HEK293 (cell line): ENCODE data around the gene MC2R.

Experiments
- HOXA7 ChIP-seq: sonication (generic); formaldehyde crosslinking; IDR thresholded peaks from 2 replicates; pipeline ENCODE4 v1.8.1; 2022; ENCODE audit warnings: missing genetic modification reagents, borderline replicate concordance
- MYNN ChIP-seq: fragments of 450-650 bp; formaldehyde crosslinking; IDR thresholded peaks from 2 replicates; pipeline ENCODE4 v1.5.1; 2016; ENCODE audit warnings: missing biosample characterization, missing genetic modification characterization, borderline replicate concordance
- TRIM28 ChIP-seq: IDR thresholded peaks from 2 replicates; pipeline ENCODE4 v1.6.1; 2011; ENCODE audit warnings: low read length, control low read depth, borderline replicate concordance
- YY1 ChIP-seq: fragments of 450-650 bp; formaldehyde crosslinking; IDR thresholded peaks from 2 replicates; pipeline ENCODE4 v1.5.1; 2018; ENCODE audit warnings: missing biosample characterization, missing genetic modification characterization
- YY2 ChIP-seq: fragments of 450-650 bp; formaldehyde crosslinking; IDR thresholded peaks from 2 replicates; pipeline ENCODE4 v1.5.1; 2016; ENCODE audit warnings: missing biosample characterization, missing genetic modification characterization
- ZBTB17 ChIP-seq: fragments of 450-650 bp; formaldehyde crosslinking; IDR thresholded peaks from 2 replicates; pipeline ENCODE4 v1.5.1; 2016; ENCODE audit warnings: missing biosample characterization, missing genetic modification characterization
- ZNF121 ChIP-seq: fragments of 450-650 bp; formaldehyde crosslinking; IDR thresholded peaks from 2 replicates; pipeline ENCODE4 v1.5.1; 2016; ENCODE audit warnings: missing biosample characterization, missing genetic modification characterization
- ZNF501 ChIP-seq: fragments of 450-650 bp; formaldehyde crosslinking; IDR thresholded peaks from 2 replicates; pipeline ENCODE4 v1.5.1; 2016; ENCODE audit warnings: missing biosample characterization, missing genetic modification characterization
- ZNF561 ChIP-seq: fragments of 450-650 bp; IDR thresholded peaks from 2 replicates; pipeline ENCODE4 v1.5.1; 2018; ENCODE audit warnings: missing biosample characterization, missing genetic modification characterization, borderline replicate concordance
- ZNF664 ChIP-seq: fragments of 450-650 bp; formaldehyde crosslinking; IDR thresholded peaks from 2 replicates; pipeline ENCODE4 v1.5.1; 2016; ENCODE audit warnings: missing biosample characterization, missing genetic modification characterization
- ZNF768 ChIP-seq: fragments of 450-650 bp; formaldehyde crosslinking; IDR thresholded peaks from 2 replicates; pipeline ENCODE4 v1.5.1; 2018; ENCODE audit warnings: missing biosample characterization, mild to moderate bottlenecking, missing genetic modification characterization
- TF ChIP-seq, protein P1 (sequence below): fragments of 450-650 bp; formaldehyde crosslinking; IDR thresholded peaks from 2 replicates; pipeline ENCODE4 v1.5.1; 2016; ENCODE audit warnings: missing biosample characterization, missing genetic modification characterization
- TF ChIP-seq, protein P2 (sequence below): fragments of 450-650 bp; formaldehyde crosslinking; IDR thresholded peaks from 2 replicates; pipeline ENCODE4 v1.5.1; 2017; ENCODE audit warnings: missing biosample characterization, missing genetic modification characterization
- TF ChIP-seq, protein P3 (sequence below): fragments of 450-650 bp; formaldehyde crosslinking; IDR thresholded peaks from 2 replicates; pipeline ENCODE4 v1.5.1; 2016; ENCODE audit warnings: missing biosample characterization, missing genetic modification characterization

DNA sequence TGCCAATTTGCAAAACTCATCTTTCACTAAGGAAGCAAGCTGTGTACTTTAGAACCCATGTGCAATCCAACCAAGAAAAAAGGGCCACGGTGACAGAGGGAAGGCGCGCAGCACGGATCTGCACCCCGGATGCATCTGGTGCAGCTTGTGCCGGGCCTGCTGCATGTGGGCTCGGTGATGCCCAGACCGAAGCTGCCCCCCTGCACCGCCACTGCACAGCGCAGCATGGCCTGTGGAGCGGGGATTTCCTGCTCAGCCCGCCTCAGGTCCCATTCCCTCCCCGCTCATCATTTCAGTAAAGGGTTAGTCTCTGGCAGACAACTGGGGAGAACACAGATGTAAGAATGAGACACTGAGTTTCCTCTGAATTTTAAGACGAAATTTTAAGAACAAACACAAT is 43.0 kb downstream of the MC2R start:
- TF ChIP-seq ZNF768 (tag by site-specific recombination) (no peak), YY1 (no peak), MYNN (tag by site-specific recombination) (no peak), TRIM28 (no peak), ZNF501 (tag by site-specific recombination) (no peak), ZNF561 (tag by site-specific recombination) (no peak), YY2 (no peak), ZNF121 (tag by site-specific recombination) (no peak), ZNF664 (no peak), HOXA7 (CRISPR knock-in tag) (no peak), ZBTB17 (tag by site-specific recombination) (no peak)
- TF ChIP-seq, protein P1, sequence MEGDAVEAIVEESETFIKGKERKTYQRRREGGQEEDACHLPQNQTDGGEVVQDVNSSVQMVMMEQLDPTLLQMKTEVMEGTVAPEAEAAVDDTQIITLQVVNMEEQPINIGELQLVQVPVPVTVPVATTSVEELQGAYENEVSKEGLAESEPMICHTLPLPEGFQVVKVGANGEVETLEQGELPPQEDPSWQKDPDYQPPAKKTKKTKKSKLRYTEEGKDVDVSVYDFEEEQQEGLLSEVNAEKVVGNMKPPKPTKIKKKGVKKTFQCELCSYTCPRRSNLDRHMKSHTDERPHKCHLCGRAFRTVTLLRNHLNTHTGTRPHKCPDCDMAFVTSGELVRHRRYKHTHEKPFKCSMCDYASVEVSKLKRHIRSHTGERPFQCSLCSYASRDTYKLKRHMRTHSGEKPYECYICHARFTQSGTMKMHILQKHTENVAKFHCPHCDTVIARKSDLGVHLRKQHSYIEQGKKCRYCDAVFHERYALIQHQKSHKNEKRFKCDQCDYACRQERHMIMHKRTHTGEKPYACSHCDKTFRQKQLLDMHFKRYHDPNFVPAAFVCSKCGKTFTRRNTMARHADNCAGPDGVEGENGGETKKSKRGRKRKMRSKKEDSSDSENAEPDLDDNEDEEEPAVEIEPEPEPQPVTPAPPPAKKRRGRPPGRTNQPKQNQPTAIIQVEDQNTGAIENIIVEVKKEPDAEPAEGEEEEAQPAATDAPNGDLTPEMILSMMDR: no peak
- TF ChIP-seq, protein P2, sequence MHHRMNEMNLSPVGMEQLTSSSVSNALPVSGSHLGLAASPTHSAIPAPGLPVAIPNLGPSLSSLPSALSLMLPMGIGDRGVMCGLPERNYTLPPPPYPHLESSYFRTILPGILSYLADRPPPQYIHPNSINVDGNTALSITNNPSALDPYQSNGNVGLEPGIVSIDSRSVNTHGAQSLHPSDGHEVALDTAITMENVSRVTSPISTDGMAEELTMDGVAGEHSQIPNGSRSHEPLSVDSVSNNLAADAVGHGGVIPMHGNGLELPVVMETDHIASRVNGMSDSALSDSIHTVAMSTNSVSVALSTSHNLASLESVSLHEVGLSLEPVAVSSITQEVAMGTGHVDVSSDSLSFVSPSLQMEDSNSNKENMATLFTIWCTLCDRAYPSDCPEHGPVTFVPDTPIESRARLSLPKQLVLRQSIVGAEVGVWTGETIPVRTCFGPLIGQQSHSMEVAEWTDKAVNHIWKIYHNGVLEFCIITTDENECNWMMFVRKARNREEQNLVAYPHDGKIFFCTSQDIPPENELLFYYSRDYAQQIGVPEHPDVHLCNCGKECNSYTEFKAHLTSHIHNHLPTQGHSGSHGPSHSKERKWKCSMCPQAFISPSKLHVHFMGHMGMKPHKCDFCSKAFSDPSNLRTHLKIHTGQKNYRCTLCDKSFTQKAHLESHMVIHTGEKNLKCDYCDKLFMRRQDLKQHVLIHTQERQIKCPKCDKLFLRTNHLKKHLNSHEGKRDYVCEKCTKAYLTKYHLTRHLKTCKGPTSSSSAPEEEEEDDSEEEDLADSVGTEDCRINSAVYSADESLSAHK (tag by site-specific recombination): no peak
- TF ChIP-seq, protein P3, sequence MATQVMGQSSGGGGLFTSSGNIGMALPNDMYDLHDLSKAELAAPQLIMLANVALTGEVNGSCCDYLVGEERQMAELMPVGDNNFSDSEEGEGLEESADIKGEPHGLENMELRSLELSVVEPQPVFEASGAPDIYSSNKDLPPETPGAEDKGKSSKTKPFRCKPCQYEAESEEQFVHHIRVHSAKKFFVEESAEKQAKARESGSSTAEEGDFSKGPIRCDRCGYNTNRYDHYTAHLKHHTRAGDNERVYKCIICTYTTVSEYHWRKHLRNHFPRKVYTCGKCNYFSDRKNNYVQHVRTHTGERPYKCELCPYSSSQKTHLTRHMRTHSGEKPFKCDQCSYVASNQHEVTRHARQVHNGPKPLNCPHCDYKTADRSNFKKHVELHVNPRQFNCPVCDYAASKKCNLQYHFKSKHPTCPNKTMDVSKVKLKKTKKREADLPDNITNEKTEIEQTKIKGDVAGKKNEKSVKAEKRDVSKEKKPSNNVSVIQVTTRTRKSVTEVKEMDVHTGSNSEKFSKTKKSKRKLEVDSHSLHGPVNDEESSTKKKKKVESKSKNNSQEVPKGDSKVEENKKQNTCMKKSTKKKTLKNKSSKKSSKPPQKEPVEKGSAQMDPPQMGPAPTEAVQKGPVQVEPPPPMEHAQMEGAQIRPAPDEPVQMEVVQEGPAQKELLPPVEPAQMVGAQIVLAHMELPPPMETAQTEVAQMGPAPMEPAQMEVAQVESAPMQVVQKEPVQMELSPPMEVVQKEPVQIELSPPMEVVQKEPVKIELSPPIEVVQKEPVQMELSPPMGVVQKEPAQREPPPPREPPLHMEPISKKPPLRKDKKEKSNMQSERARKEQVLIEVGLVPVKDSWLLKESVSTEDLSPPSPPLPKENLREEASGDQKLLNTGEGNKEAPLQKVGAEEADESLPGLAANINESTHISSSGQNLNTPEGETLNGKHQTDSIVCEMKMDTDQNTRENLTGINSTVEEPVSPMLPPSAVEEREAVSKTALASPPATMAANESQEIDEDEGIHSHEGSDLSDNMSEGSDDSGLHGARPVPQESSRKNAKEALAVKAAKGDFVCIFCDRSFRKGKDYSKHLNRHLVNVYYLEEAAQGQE (tag by site-specific recombination): no peak
